Kidney (tissue), 14 donors: Measurements from ENCODE around the gene CORO1C. TPM values are rescaled to one million over a fixed set of nuclear protein-coding genes. Genes with fewer than 3 reads are reported as not detected.

ENCODE experiments used
- DNase-seq, 5 donors: peaks; one replicate each; pipeline ENCODE4 v3.0.0-alpha.2; 2013 to 2020
- FAIRE-seq: peaks from 2 replicates; lab custom pipeline; 2012; peaks lifted over from hg19 to GRCh38; lab: Jason Lieb, UNC
- H3K27ac ChIP-seq, 2 donors: one replicate each; pipeline ENCODE4 v1.7.0; 2013; ENCODE audit warnings: low read depth in 2 of 2, low read length in 2 of 2, inconsistent platforms in 1 of 2
- H3K27me3 ChIP-seq: one replicate; pipeline ENCODE4 v1.7.1; 2013; ENCODE audit warnings: low read length, inconsistent platforms; ENCODE audit not compliant: control insufficient read depth, insufficient read depth
- H3K36me3 ChIP-seq, 3 donors: one replicate each; pipeline versions ENCODE4 v1.7.0 to v1.7.1; 2013; ENCODE audit warnings: low read length in 3 of 3, control low read depth in 1 of 3, inconsistent platforms in 1 of 3; ENCODE audit not compliant: insufficient read depth in 3 of 3, control insufficient read depth in 2 of 3
- H3K4me1 ChIP-seq, 3 donors: one replicate each; pipeline versions ENCODE4 v1.7.0 to v1.7.1; 2013; ENCODE audit warnings: low read length in 3 of 3, inconsistent platforms in 1 of 3, low read depth in 1 of 3; ENCODE audit not compliant: control insufficient read depth in 2 of 3, insufficient read depth in 2 of 3
- H3K4me3 ChIP-seq, 3 donors: one replicate each; pipeline versions ENCODE4 v1.7.0 to v1.8.1; 2013; ENCODE audit warnings: low read length in 3 of 3, control low read depth in 1 of 3, inconsistent platforms in 1 of 3
- H3K9ac ChIP-seq, 3 donors: one replicate each; pipeline versions ENCODE4 v1.7.0 to v1.7.1; 2013; ENCODE audit warnings: low read length in 3 of 3, control low read depth in 1 of 3, inconsistent platforms in 1 of 3
- H3K9me3 ChIP-seq, 3 donors: one replicate each; pipeline versions ENCODE4 v1.7.0 to v1.7.1; 2013; ENCODE audit warnings: low read length in 3 of 3, control low read depth in 1 of 3, inconsistent platforms in 1 of 3; ENCODE audit not compliant: control insufficient read depth in 2 of 3, insufficient read depth in 1 of 3
- intact Hi-C: fragments of 100-400 bp; cut with DNase I; formaldehyde crosslinking; loops from one replicate; pipeline ENCODE4 v1.11.1; 2022
- polyA plus RNA-seq: library from polyadenylated mRNA; stranded (reverse); fragments of 350-450 nt; fragmentation: Illumina TruSeq; extraction: RNeasy Lipid Tissue Mini Kit (QIAGEN cat#74804); gene quantifications from one replicate; pipeline ENCODE4 v1.2.3, GENCODE V29; 2014; ENCODE audit warnings: low read depth, low replicate concordance; ENCODE audit not compliant: insufficient read depth
- total RNA-seq: library from RNA; stranded (reverse); fragmentation: NEBNext Ultra II Directional; extraction: Animal tissue kit (Norgen Biotek cat#: 25700); gene quantifications from one replicate; pipeline ENCODE4 v1.2.1, GENCODE V29; 2021
- TF ChIP-seq, protein P1 (sequence below): IDR thresholded peaks from 3 replicates; pipeline ENCODE4 v1.5.1; 2012; ENCODE audit warnings: mild to moderate bottlenecking, moderate library complexity, borderline replicate concordance; ENCODE audit not compliant: insufficient read depth; ENCODE audit errors: extremely low read depth
- donor health status: control.
- donor health status: control.
- donor health status: control.
- donor health status: control.
- donor health status: control.
- donor health status: DM: yes; HTN: yes; CAD: no.
- donor health status: Normal renal cell carcinoma (clear cell type).

The CORO1C gene
- total and polyA plus RNA-seq, 2 donors from 2014 or later, result 16.6 to 104 TPM

DNA sequence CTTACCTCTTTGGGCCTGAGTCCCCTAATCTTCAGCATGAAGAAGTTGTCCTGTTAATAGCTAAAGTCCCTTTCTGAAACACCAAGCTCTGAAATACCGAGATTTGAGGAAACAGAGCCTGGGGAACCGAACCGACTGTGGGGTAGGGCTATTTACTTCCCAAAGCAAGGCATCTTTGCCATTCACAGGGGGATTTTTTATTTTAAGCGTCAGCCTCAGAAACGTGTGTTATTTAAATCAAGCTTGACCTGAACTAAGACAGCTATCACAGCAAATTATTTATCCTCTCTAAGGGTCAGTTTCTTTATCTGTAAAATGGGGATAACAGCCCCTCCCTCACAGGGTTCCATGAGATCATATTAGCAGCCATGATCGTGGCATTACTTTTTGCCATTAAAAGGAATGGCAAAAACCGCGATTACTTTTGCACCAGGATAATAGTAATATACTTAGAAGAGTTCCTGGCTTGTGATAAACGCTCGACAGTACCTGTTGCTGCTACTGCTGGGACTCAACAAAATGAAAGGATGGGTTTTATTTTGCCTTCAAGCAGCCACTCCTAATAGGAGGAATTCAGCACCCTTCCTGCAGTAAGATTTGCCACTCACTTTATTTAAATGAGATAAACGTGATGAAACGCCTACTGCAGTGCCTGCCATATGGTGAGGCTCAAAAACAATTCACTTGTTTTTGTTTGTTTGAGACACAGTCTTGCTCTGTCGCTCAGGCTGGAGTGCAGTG lies 1.3 kb upstream of the CORO1C start:
- no peak for FAIRE-seq
- Histone ChIP-seq H3K27ac (peak overlapping the region; percentile 94 to 97), H3K9me3 (no peaks in the 10 kb centered on the region), H3K27me3 (no peaks in the 10 kb centered on the region), H3K4me1 (peaks cover 5 to 13% (median 11%) of the 10 kb centered on the region in 3 donors), H3K9ac (peak overlapping the region in 2 of 3 donors; percentile 26 to 79), H3K36me3 (no peaks in the 10 kb centered on the region), H3K4me3 (peak overlapping the region; percentile 24 to 62 (median 46))
- TF ChIP-seq, protein P1, sequence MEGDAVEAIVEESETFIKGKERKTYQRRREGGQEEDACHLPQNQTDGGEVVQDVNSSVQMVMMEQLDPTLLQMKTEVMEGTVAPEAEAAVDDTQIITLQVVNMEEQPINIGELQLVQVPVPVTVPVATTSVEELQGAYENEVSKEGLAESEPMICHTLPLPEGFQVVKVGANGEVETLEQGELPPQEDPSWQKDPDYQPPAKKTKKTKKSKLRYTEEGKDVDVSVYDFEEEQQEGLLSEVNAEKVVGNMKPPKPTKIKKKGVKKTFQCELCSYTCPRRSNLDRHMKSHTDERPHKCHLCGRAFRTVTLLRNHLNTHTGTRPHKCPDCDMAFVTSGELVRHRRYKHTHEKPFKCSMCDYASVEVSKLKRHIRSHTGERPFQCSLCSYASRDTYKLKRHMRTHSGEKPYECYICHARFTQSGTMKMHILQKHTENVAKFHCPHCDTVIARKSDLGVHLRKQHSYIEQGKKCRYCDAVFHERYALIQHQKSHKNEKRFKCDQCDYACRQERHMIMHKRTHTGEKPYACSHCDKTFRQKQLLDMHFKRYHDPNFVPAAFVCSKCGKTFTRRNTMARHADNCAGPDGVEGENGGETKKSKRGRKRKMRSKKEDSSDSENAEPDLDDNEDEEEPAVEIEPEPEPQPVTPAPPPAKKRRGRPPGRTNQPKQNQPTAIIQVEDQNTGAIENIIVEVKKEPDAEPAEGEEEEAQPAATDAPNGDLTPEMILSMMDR, result no peak
- peak in 1 of 5 donors; percentile 34 for DNase-seq
- intact Hi-C loops, result no loop called here

DNA sequence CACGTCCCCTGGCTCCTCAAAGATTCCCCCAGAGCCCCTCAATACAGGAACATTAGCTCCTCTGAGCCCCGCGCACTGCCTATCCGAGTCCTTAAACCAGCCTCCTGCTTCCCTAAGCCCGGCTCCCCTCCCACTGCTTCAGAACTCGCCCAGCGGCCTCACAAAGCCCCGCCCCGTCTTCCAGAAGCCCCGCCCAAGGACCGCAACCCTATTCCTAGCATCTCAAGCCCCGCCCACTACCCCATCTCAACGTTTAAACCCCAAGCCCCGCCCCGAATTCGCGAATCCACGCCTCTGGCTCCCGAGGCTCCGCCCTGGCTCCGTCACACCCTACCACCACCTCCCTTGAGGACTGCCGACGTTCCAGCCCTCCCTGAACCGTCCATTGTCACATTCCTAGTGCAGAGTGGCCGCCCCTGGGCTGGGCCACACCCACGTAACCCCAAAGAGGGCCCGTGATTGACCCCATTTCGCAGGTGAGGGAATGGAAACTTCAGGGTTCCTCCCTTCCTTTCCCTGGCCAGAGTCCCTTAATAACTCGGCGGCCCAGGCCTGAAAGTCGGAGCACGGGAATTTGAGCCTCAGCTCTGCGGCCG lies 646 bp upstream of the CORO1C start:
- DNase-seq (peak; percentile 98 to 99 (median 99)), FAIRE-seq (no peak)
- no peaks in the 10 kb centered on the region for H3K27me3 ChIP-seq
- H3K9me3 ChIP-seq, result no peaks in the 10 kb centered on the region
- H3K27ac ChIP-seq, result peak overlapping the region; percentile 94 to 97
- intact Hi-C loops, result no loop called here
- peak overlapping the region; percentile 28 to 79 (median 37) for H3K9ac ChIP-seq
- H3K4me3 ChIP-seq, result peak overlapping the region; percentile 62 to 85 (median 67)
- H3K4me1 ChIP-seq, result peaks cover 5 to 13% (median 11%) of the 10 kb centered on the region in 3 donors
- H3K36me3 ChIP-seq, result no peaks in the 10 kb centered on the region
- TF ChIP-seq, protein P1, result no peak

DNA sequence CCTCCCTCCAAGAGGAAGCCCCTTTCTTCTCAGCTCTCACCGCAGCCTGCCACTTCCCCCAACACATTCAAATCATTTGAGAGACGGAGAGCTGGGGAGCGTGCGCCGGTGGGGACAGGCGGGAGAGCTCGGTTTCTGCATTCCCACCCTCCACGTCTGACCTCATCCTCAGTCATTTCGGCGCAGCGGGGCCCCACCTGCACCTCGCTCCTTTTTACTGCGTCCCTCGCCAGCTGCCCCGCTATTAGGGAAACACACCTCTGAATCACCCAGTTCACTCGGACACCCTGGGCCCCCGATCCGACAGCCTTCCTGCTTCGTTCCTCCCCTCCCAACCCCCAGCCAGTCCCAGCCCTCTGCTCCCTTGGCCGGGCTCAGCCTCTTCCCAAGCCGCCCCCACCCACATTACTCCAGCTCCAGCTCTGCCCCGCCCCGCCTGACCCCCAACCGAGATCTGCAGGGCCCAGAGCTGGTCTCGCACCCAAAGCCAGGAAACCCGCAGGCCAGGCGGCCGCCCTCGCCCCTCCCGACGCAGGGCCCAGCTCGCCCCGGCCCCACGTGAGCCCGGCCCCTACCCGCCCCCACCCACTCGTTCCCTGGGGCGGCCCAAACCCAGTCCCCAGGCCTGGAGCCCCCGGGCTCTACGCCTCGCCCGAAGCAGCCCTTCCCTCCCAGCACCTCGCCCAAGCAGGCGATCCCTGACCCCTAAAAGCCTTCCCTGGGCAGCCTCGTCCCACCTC lies 783 bp downstream of the CORO1C start:
- Histone ChIP-seq H3K4me3 (peak overlapping the region; percentile 62 to 74 (median 66)), H3K36me3 (no peaks in the 10 kb centered on the region), H3K27ac (peak overlapping the region; percentile 90 to 95), H3K27me3 (no peaks in the 10 kb centered on the region), H3K9me3 (no peaks in the 10 kb centered on the region), H3K4me1 (peaks cover 5 to 13% (median 11%) of the 10 kb centered on the region in 3 donors), H3K9ac (peak overlapping the region; percentile 38 to 58 (median 57))
- intact Hi-C loops, result no loop called here
- TF ChIP-seq, protein P1, result no peak
- DNase-seq (peak; percentile 73 to 92 (median 88)), FAIRE-seq (no peak)
